NCI-H69 (cell line): ENCODE results near the gene FLOT2.
"Not testable (repeated sequence)": the region's sequence is repeated elsewhere in the genome, so short reads cannot be mapped to it uniquely, and the experiment has no call there.

Experiments
- DNase-seq: peaks from one replicate; lab custom pipeline; 2025; lab: John Stamatoyannopoulos, UW

The FLOT2 gene

DNA sequence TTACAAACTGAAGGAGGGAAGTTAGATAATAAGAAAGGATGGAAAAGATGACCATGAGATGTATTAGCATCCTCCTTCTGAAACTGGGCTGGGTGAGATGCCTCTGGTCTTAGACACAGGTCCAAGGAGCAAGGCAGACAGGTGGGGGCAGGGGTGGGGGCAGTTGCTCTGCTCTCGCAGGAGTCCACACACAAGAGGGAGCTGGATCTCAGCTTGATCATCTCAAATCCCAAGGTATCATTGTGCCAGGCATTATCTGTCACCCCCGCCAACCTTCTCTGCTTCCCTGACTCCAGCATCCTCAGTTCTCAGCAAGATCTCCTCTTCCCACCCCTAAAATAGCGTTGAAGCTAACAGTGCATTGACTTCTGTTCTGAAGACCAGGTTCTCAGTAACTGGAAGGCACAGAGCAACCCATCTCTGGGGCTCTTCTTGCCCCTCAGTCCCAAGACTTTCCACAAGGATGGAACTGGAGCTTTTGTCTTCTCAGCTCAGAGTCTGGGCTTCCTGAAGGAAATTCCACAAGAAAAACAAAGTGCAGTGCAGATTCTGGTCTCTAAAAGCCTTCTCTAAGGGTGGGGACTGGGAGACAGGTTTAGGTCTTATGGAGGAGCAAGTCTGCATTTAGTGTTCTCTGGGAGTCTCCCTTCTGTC is 1.6 kb downstream of the FLOT2 start:
- DNase-seq: no peak

DNA sequence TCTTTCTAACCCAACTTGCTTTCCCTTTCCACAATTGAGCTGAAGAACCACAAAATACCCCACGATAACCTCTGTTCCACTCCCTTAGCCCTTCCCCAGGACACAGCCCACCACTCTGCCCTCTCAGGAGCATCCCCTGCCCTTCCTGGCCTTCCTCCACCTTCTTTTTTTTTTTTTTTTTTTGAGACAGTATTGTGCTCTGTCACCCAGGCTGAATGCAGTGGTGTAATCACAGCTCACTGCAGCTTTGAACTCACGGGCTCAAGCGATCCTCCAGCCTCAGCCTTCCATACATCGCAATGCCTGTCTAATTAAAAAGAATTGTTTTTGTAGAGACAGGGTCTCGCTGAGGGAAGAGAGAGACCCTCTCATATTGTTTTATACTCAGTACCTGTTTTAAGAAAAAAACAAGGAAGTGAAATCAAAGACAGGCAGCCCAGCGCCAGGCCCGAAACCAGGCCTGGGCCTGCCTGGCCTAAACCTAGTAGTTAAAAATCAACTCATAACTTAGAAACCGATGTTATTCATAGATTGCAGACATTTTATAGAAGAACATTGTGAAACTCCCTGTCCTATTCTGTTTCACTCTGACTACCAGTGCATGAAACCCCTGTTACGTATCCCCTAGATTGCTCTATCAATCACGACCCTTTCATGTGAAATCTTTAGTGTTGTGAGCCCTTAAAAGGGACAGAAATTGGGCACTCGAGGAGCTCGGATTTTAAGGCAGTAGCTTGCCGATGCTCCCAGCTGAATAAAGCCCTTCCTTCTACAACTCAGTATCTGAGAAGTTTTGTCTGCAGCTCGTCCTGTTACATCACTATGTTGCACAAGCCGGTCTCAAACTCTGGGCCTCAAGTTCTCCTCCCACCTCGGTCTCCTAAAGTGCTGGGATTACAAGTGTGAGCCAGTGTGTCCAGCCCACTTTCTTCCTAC is 4.0 kb downstream of the FLOT2 start:
- DNase-seq: not testable (repeated sequence)

DNA sequence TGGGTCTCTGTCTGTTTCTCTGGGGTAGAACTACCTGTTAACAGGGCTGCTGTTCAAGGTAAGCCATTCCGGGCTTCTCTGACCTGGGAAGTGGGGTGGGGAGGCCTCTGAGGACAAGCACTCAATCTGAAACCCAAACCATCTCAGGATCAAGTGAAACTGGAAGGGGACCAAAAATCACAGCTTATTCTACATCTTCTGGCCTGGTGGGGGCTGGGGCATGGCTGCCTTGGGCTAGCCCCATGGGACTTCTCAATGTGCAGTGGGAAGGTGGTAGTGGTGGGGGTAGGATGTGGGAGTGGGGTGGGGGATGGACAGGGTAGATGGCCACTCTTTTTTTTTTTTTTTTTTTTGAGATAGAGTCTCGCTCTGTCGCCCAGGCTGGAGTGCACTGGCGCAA is 5.5 kb downstream of the FLOT2 start:
- DNase-seq: no peak

DNA sequence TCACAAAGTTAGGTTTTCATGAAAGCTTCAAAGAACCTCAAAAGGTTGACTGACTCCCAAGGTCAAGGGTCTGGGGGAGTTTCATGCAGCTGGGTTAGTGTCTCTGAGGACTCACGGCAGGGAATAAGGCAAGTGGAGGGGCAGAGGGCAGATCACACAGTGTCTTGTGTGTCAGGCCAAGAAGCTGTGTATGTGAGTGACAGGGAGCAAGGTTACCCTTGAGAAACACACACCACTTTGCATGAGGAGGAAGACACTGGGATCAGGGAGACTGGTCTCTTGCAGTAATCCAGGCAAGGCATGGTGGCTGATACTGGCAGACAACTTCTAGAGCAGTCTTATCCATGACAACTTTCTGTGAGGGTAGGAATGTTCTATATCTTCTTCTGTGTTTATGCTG is 6.3 kb downstream of the FLOT2 start:
- no peak for DNase-seq

DNA sequence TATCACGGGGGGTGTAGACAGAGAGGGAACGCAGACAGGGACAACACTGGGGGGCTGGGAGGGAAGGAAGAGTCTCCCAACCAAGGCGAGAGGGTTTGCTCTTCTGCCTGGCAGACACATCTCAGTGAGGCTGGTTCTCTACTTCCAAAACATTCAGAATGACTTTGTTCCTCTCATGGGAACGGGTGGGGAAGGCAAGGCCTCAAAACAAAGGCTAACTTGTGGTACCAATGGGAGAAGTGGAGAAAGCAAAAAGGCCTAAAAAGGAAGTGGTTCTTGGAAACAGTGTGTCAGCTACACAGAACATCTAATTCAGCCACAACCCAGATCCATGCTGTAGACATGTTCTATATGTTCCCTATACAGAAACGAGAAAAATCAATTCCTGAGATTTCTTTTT is 7.5 kb downstream of the FLOT2 start:
- DNase-seq: no peak

DNA sequence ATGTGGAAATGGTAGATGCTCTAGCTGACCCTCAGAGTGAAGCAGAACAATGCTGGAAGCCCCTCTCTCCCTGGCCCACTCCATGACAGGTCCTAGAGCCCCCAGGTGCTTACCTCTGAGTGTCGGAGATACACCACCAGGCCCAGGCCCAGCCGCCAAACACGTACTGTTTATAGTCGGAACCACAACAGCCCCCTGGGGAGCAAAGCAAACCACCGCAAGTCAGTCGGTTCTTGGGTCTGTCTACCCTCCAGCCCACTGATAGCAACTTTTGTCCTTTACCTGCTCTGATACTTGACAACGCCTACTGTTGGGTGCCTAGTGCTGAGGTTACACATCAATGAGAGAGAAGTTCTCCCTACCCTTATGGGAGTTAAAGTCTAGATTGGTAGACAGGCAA is 8.7 kb downstream of the FLOT2 start:
- DNase-seq: no peak

DNA sequence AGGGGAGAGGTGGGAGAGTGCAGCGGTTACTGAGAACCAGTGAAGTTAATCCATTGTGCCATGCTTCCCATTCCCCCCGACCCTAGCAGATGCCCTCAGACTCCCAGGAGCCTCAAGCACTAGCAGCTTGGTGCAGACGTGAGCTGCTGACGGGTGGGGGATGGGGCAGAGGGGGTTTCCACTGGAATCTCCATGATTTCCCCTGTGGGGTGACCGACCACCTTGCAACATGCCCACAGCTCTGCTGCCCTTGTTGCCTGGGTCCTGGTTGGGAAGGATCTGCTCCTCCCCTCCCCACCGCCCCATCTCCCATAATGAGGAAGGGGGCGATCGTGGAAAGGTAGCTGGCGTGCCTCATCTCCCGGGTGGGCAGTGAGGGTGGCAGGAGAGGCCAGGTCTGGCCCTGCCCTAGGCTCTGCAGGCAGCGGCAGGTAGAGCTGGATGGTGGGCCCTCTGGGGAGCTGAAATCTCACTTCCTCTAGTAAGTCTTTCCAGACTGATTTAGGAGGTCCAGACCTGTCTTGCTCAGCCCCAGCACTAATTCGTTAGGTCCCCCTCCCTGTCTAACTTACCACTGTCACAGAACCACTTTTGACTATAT is 9.6 kb downstream of the FLOT2 start:
- DNase-seq: no peak

DNA sequence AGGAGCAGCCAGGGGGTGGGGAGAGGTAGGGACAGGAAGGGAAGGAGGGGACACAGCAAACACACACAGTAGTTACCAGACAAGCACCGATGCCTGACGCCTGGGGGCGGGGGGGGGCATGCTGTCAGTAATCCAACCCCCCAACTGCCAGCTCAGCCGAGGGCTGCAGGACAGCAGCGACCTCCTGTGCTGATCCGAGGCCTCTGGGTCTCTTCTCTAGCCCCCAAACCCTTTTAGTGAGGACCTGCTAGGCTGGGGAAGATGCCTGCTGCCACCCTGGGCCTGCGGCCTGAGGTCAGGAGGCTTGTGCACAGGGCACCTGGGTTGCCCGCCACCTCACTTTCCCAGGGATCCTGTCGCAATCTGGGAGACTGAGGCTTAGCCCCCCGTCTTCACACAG is 11.6 kb downstream of the FLOT2 start:
- DNase-seq: no peak

DNA sequence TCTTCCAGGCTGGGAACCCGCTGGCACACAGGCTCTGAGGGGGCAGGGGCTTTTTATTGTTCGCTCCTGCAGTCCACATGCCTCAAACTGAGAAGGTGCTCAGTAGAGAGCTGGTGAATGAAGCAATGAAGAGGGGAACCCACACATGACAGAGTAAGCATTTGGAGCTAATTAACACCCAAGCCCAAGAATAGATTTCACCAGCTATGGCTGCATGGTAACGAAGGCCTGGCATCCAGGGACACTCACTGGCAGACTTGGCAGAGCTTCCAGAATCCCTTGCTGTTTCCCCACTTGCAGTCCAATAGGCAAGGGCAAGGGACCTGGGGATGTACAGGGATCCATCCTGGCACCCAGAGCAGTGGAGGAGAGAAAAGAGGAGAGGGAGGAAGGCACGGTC is 12.2 kb downstream of the FLOT2 start:
- no peak for DNase-seq

DNA sequence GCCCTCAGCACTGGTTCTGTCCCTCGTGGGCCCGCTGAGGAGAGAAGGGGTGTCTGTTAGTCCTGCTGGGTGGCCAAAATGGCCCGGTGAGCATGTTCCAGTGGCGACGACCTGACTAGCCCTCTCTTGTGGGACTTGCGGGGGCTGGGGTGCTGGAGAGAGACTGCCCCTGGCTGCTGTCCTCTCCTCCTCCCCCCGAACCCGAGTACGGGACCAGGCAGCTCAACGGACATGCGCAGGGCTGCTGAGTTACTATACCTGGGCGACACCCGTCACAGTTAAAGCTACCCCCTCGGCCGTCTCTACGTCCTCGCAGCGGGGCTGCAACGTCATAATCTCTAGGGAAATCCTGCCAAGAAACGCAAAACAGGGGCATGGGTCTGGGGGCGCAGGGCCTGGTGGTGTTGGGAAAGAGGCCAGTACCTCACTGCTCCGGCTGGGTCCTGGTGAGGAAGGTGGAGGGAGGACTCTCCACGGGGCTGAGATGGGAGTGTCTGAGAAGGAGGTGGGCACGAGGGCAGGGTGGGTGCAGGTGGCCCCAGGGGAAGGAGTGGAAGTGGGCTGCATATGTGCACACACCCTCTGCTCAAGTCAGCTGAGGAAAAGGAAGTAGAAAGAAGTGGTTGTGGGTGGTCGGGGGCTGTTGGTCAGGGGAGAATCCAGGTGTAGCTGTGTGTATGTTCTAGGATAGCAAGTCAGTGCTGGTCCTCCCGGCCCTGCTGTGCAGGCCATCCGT is 13.4 kb downstream of the FLOT2 start:
- no peak for DNase-seq

DNA sequence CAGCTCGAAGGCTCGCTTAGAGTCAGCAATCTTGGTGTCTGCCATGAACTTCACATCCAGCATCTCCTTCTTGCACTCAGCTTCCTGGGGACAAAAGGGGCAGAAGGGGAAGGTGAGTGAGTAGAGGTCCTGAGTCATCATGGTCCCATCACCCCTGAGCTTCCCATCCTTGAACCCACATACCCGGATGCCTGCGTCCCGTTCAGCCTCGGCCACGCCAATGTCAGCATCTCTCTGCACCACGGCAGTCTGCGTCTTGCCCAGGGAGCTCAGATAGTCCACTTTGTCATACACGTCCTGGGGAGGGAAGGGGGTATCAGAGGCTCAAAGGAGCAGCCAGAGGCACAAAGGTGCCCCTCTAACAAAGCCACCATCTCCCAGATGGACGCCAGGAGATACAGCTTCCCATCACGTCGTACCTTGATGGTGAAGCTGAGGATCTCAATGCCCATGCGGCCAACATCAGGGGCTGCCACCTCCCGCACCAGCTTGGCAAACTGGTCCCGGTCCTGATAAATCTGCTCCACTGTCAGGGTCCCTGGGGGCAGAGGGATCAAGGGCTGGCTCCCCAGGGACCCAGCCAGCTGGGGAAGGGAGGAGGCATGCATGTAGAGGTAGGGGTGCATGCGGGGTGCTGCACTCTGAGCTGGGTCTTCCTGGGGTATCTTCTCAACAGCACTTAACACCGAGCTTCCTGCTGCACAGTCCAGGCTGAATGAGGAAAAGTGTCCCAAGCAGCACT is 15.2 kb downstream of the FLOT2 start:
- DNase-seq: no peak

DNA sequence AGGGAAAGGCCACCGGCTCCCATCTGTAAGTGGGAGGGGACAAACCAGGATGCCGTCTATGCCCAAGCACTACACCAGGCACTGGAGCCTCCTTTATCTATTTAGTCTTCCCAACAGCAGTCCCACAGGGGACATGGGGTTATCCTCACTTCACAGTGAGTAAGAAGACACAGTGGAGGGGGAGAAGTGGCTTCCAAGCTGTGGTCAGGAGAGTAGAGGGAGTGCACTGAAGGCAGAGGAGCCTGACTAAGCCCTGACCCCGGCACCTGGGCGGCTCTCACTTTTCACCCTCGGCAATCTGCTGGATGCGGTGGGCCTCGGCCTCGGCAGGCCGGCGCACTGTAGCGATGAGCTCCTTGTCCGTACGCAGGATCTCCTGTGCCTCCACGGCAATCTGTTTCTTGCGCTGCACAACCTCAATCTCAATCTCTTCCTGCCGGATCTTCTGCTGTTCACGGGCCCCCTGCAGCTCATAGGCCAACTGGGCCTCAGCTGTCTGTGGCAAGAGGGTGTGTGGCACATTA is 15.9 kb downstream of the FLOT2 start:
- DNase-seq: no peak

DNA sequence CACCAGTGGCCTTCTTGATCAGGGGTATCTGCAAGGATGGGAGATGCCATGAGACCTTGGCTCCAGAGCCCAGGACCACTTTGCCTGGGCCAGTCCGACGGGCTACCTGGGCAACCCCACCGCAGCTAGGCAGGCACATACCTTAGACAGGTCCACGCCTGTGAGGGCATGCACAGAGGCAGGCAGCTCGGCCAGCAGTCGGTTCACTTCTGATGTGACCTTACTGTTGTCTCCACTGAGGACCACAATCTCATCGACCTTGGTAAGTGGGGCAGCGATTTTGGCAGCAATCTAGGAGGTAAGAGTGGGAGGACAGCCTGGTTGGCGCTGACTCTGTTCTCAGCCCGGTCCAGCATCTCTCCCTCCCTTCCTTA is 17.0 kb downstream of the FLOT2 start:
- DNase-seq: no peak

DNA sequence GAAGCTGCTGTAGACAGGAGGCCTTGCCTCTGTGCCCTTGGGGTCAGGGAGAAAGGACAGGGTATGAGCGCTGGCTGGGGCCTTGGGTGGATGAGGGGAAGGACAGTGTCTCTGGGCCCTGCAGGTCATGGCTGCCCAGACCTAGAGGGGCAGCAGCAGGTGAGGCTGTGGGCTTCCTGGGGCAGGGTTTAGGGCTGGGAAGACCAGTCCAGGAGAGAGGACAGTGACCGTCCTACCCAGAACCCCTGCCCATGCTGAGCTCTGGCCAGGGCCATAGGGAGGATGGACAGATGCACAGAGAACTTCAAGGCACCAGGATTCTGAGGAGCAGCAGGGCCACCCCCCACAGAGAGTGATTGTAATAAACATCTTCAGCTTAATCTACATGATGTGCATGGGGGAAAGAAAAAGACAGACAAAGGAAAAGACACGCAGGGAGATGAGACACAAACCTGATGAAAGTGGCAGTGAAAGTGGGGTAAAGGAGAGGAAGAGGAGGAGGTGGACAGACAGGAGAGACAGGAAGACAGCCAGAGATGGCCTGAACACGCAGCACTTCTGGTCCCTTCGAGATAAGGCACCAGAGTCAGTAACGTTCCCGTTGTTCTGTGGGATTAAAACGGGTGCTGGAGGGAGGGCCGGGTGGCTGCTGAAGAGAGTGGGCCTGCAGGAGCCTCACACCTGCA is 17.5 kb downstream of the FLOT2 start:
- DNase-seq: no peak

DNA sequence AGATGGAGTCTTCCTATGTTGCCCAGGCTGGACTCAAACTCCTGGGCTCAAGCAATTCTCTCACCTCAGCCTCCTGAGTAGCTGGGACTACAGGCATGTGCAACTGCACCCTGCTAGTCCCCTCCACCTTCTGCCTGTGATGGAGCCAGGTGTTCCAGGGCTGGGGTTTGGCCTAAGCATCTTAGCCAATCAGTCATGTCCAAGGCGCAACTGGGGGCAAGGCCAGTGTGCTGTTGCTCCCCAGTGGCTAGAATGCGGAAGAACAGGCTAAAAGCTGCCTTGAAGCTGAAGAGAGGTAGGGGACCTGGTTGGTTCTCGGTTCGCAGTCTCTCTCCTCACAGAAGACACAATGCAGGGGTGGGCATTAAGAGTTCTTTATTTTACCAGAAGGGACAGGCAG is 18.6 kb downstream of the FLOT2 start:
- DNase-seq: peak; percentile 82

DNA sequence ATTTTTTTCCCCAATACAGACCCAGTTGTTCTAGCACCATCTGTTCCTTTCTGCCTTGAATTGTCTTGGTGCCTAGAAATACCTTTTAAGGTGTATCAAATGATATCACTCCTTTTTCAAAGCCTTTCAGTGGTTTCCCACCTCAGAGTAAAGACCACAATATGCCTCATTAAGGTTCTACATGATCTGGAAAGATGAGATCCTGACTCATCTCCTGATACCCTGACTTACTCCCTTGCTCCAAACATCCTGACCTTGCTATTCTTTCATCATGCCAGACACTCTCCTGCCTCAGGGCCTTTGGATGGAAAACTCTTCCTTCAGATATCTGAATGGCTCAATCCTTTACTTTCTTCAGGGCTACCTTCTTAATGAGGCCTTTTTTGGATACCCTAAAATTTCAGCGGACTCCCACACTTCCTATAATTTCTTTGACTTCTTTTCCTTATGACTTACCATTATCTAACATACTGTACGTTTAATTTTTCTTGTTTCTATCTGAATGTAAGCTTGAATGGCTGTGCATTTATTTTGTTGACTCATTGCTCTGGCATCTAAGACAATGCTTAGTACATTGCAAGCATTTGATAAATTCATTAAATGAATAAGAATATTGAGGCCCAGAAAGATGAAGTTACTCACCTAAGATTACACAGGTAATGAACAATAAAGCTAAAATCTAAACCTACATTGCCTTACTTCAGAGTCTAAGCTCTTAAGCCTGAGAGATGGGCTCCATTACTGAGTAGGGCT is 19.2 kb downstream of the FLOT2 start:
- no peak for DNase-seq

DNA sequence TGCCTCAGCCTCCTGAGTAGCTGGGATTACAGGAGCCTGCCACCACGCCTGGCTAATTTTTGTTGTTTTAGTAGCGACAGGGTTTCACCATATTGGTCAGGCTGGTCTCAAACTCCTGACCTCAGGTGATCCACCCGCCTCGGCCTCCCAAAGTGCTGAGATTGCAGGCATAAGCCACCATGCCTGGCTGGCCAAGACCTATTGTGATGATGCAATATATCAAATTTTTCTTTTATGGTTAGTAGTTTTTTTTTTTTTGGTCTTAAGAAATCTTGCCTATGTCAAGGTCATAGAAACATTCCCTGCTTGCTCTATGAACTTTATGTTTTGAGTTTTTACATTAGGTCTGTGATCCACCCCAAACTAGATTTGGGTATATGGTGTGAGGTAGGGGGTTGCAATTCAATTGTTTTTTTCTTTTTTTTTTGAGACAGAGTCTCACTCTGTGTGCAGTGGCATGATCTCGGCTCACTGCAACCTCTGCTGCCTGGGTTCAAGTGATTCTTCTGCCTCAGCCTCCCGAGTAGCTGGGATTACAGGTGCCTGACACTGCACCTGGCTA is 20.3 kb downstream of the FLOT2 start:
- not testable (repeated sequence) for DNase-seq

DNA sequence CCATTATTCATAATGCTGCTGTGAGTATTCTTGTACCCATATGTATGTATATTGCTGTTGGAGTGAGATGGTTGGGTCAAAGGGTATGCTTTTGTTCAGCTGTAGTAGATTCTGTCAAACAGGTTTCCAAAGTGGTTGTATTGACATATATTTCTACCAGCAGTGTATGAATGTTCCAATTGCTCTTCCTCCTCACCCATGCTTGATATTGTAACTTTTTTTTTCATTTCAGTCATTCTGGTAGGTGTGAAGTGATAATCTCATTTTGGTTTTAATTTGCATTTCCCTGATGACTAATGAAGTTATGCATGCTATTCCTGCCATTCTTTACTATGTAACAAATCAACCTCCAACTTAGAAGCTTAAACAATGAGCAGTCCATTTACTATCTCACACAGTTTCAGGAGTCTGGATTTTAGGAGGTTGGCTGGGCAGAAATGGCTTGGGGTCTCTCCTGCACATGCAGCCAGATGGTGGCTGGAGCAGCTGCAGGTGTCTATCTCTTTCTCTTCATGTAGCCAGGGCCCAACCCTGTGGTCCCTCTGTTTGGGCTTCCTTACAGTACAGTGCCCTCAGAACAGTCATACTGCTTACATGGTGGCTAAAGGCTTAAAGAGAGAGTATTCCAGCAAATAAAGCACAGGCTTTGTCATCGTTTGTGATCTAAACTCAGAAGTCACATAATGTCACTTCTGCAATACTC is 21.5 kb downstream of the FLOT2 start:
- DNase-seq: no peak

DNA sequence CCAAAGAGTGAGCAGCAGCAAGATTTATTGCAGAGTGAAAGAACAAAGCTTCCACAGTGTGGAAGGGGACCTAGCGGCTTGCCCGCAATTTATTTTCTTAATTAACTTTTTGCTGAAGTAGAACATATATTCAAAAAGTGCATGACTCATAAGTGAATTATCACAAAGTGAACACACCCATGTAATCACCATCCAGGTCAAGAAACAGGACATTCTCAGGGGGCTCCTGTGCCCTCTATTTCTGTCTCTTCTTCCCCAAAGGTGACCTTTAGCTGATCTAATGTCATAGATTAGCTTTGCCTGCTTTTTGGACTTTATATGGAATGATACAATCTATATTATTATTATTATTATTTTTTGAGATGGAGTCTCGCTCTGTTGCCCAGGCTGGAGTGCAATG is 22.8 kb downstream of the FLOT2 start:
- DNase-seq: no peak
